Transverse colon (tissue), 4 donors: ENCODE measurements around the gene CCL23. TPM values are rescaled to one million over a fixed set of nuclear protein-coding genes. Genes with fewer than 3 reads are reported as not detected.
"Not testable (repeated sequence)": the region's sequence is repeated elsewhere in the genome, so short reads cannot be mapped to it uniquely, and the experiment has no call there.

ENCODE experiments used
- DNase-seq: peaks from one replicate; pipeline ENCODE4 v3.0.0-alpha.2; 2019
- H3K27ac ChIP-seq, 4 donors: fragments of 200-600 bp; sonication (generic); 2 replicates each; pipeline ENCODE4 v1.5.1; 2016 to 2018; ENCODE audit warnings: inconsistent platforms in 4 of 4
- H3K27me3 ChIP-seq: fragments of 200-600 bp; sonication (generic); 2 replicates; pipeline ENCODE4 v1.5.1; 2017; ENCODE audit warnings: inconsistent platforms
- H3K36me3 ChIP-seq, 4 donors: fragments of 200-600 bp; sonication (generic); 2 replicates each; pipeline ENCODE4 v1.5.1; 2017 to 2019; ENCODE audit warnings: inconsistent platforms in 4 of 4
- H3K4me1 ChIP-seq, 4 donors: fragments of 200-600 bp; sonication (generic); 2 replicates each; pipeline ENCODE4 v1.5.1; 2017 to 2020; ENCODE audit warnings: inconsistent platforms in 4 of 4
- H3K4me3 ChIP-seq, 4 donors: fragments of 200-600 bp; sonication (generic); 1 replicate in 1 of 4; 2 replicates in 3 of 4; pipeline versions ENCODE4 v1.5.1 to v1.6.1; 2017 to 2019; ENCODE audit warnings: inconsistent platforms in 4 of 4
- H3K9me3 ChIP-seq, 2 donors: fragments of 200-600 bp; sonication (generic); 2 replicates each; pipeline ENCODE4 v1.5.1; 2017 to 2019; ENCODE audit warnings: inconsistent platforms in 2 of 2
- EP300 ChIP-seq: sonication (generic); formaldehyde crosslinking; IDR thresholded peaks from one replicate; pipeline ENCODE4 v1.6.1; 2017; ENCODE audit warnings: antibody characterized with exemption, low read depth
- POLR2A ChIP-seq: fragments of 450-650 bp; IDR thresholded peaks from one replicate; pipeline ENCODE4 v1.6.1; 2016; ENCODE audit warnings: antibody characterized with exemption, mild to moderate bottlenecking, moderate library complexity
- POLR2AphosphoS5 ChIP-seq, 3 donors: sonication (generic); formaldehyde crosslinking; IDR thresholded peaks; one replicate each; pipeline ENCODE4 v1.6.1; 2016; ENCODE audit warnings: antibody characterized with exemption in 3 of 3
- WGBS, 2 donors: methylation state at CpG; one replicate each; pipeline ENCODE4 v1.1.5; 2018; ENCODE audit warnings: low coverage in 1 of 2; 5-methylcytosine and 5-hydroxymethylcytosine counted together
- in situ Hi-C, 4 donors: fragments of 200-750 bp; cut with MboI; loops; one replicate each; pipeline versions ENCODE4 v1.15.0 to v1.15.1; 2017; ENCODE audit warnings: low sequenced_read_pairs in 3 of 4, low pct_ligation_motif_present in 1 of 4, low pct_unique_long_range_greater_than_20kb in 1 of 4
- intact Hi-C: fragments of 100-400 bp; cut with DNase I; formaldehyde crosslinking; loops from one replicate; pipeline ENCODE4 v1.15.1; 2023; ENCODE audit warnings: low total_unique reads
- total RNA-seq, 4 donors: library from RNA; depleted of rRNA; stranded (reverse); fragments of >200 nt; gene quantifications; one replicate each; pipeline ENCODE4 v1.1.0, GENCODE V29; 2016
- TF ChIP-seq, protein P1 (sequence below), 5 experiments: fragments of 200-600 bp in 3 of 5; fragments of 450-650 bp in 2 of 5; sonication (generic) in 3 of 5; IDR thresholded peaks; 1 replicate in 2 of 5; 2 replicates in 3 of 5; pipeline ENCODE4 v1.5.1; 2016 to 2017; ENCODE audit warnings: antibody characterized with exemption in 5 of 5, inconsistent platforms in 3 of 5, mild to moderate bottlenecking in 2 of 5, moderate library complexity in 1 of 5

CCL23 gene
- total RNA-seq, 4 donors from 2014 or later = 9.1 TPM; not detected in 3

DNA sequence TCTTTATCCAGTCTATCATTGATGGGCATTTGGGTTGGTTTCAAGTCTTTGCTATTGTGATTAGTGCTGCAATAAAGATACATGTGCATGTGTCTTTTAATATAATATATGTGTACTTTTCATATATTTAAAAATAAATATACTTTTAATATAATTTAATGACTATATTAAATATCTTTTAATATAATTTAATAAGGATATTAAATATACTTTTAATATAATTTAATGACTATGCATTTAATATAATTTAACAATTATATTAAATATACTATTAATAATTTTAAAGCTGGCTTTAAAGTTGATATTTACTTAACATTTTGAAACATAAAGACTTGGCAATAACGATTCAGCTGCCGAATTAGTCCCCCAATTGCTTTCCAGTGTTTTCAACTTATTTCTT, 1.2 kb downstream of the CCL23 start:
- Histone ChIP-seq H3K4me3 (no peak overlapping the region), H3K27me3 (no peaks in the 10 kb centered on the region), H3K9me3 (no peaks in the 10 kb centered on the region), H3K36me3 (no peaks in the 10 kb centered on the region), H3K4me1 (no peaks in the 10 kb centered on the region), H3K27ac (no peak overlapping the region)
- intact Hi-C loops (no loop called here), in situ Hi-C loops (no loop called here)
- DNase-seq = no peak
- no peak for TF ChIP-seq POLR2AphosphoS5 (IDR thresholded peaks at IDR 0.05)
- no peak for TF ChIP-seq EP300
- TF ChIP-seq, protein P1, sequence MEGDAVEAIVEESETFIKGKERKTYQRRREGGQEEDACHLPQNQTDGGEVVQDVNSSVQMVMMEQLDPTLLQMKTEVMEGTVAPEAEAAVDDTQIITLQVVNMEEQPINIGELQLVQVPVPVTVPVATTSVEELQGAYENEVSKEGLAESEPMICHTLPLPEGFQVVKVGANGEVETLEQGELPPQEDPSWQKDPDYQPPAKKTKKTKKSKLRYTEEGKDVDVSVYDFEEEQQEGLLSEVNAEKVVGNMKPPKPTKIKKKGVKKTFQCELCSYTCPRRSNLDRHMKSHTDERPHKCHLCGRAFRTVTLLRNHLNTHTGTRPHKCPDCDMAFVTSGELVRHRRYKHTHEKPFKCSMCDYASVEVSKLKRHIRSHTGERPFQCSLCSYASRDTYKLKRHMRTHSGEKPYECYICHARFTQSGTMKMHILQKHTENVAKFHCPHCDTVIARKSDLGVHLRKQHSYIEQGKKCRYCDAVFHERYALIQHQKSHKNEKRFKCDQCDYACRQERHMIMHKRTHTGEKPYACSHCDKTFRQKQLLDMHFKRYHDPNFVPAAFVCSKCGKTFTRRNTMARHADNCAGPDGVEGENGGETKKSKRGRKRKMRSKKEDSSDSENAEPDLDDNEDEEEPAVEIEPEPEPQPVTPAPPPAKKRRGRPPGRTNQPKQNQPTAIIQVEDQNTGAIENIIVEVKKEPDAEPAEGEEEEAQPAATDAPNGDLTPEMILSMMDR (IDR thresholded peaks at IDR 0.05) = no peak
- no peak for TF ChIP-seq POLR2A
- 91 to 94% methylated on average over 2 of the region's 2 CpGs for WGBS, 2 donors

DNA sequence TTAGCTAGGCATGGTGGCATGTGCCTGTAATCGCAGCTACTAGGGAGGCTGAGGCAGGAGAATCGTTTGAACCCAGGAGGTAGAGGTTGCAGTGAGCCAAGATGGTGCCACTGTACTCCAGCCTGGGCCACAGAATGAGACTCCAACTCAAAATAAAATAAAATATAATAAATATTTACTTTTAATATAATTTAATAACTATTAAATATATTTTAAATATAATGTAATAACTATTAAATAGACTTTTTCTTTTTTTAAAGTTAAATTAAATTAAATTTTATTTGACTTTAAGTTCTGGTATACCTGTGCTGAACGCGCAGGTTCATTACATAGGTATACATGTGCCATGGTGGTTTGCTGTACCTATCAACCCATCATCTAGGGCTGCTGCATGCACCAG, 1.9 kb downstream of the CCL23 start:
- H3K27ac ChIP-seq, H3K9me3 ChIP-seq, DNase-seq, H3K4me1 ChIP-seq, intact Hi-C loops, in situ Hi-C loops, H3K36me3 ChIP-seq, H3K4me3 ChIP-seq, H3K27me3 ChIP-seq: not testable (repeated sequence)
- WGBS, 2 donors = 85 to 96% methylated on average over 4 of the region's 4 CpGs

DNA sequence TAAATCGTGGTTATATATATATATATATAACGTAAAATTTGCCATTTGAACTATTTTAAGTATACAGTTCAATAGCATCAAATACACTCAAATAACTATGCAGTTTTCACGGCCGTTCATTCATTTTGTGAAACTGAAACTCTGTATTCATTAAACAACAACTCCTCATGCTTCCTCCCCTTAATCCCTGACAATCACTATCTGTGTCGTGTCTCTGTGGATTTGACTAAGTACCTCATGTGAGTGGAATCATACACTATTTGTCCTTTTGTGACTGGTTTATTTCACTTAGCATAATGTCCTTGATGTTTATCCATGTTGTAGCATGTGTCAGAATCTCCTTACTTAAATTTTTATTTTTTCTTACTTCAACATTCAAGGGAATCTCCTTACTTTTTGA, 2.8 kb downstream of the CCL23 start:
- in situ Hi-C loops = no loop called here
- TF ChIP-seq, protein P1 (IDR thresholded peaks at IDR 0.05) = no peak
- no peak for TF ChIP-seq POLR2AphosphoS5 (IDR thresholded peaks at IDR 0.05)
- TF ChIP-seq POLR2A = no peak
- no peak for TF ChIP-seq EP300
- H3K4me3 ChIP-seq = no peak overlapping the region

DNA sequence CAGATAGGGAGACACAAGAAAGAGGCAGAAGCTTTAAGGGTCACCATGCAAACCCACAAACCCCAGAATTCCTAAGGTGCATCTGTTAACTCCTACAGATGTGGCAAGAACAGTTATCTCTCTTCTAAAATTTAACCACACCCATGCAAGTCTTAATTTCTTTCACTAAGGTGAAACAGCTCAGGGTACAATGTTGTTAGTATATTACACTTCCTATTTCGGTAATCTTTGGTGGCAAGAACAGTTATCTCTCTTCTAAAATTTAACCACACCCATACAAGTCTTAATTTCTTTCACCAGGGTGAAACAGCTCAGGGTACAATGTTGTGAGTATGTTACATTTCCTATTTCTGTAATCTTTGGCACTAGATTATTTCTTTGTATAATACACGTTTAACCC, 6.6 kb downstream of the CCL23 start:
- Histone ChIP-seq H3K4me1 (no peaks in the 10 kb centered on the region), H3K36me3 (no peaks in the 10 kb centered on the region), H3K9me3 (no peaks in the 10 kb centered on the region), H3K27ac (no peak overlapping the region), H3K4me3 (no peak overlapping the region), H3K27me3 (no peaks in the 10 kb centered on the region)
- WGBS, 2 donors = 67 to 72% methylated on average over 2 of the region's 2 CpGs
- intact Hi-C loops = no loop called here
- in situ Hi-C loops = no loop called here
- DNase-seq = no peak
- no peak for TF ChIP-seq EP300
- TF ChIP-seq POLR2A = no peak
- TF ChIP-seq, protein P1 (IDR thresholded peaks at IDR 0.05) = no peak

More for the DNA sequence above, 2.8 kb downstream of the CCL23 start:
- DNase-seq = no peak
- WGBS, 2 donors = 73 to 75% methylated on average over 5 of the region's 5 CpGs
- Histone ChIP-seq H3K27me3 (no peaks in the 10 kb centered on the region), H3K9me3 (no peaks in the 10 kb centered on the region), H3K36me3 (no peaks in the 10 kb centered on the region), H3K27ac (no peak overlapping the region), H3K4me1 (no peaks in the 10 kb centered on the region)
- intact Hi-C loops = no loop called here

DNA sequence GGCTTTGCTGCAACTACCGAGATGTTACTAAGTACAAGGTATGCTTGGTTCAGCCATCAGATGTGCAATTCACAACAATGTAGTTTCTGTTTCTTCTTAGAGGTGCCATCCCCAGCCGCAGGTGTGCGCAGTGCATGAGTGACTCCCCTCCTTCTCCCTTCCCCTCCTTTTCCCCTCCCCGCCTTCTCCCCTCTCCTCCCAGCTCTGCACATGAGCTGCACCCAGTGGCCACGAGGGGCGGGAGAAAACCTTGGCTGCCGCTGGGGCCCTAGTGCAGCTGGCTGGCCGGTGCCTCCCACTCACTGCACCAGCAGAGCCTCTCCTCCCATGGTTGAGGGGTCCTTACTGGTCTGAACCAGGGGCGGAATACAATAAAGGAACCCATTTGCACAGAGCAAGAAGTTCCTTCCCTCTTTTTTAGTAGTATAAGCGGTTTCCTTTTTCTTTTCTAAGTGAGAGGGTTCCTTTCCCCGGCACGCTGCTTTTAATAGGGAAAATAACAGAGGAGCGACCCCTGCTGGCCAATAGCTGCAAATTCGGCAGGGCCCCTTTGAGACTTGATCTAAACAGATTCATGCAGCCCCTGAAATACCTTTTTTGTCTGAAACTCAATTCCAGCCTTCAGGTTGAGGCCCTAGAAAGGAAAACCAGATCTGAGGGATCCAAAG, 8.6 kb downstream of the CCL23 start:
- H3K9me3 ChIP-seq = no peaks in the 10 kb centered on the region
- H3K27me3 ChIP-seq = no peaks in the 10 kb centered on the region
- in situ Hi-C loops (no loop called here), intact Hi-C loops (no loop called here)
- no peak overlapping the region for H3K4me3 ChIP-seq
- 78% methylated on average over 9 to 14 of the region's 14 CpGs for WGBS, 2 donors
- no peak for DNase-seq
- H3K4me1 ChIP-seq = peaks cover 0 to 12% (median 4%) of the 10 kb centered on the region in 4 donors
- H3K27ac ChIP-seq = no peak overlapping the region
- H3K36me3 ChIP-seq = no peaks in the 10 kb centered on the region
- TF ChIP-seq, protein P1 (IDR thresholded peaks at IDR 0.05) = peak in 4 of 5 experiments; percentile 11 to 26 (median 14)
- TF ChIP-seq POLR2A = no peak
